Astrocyte of the cerebellum (primary cell): Measurements from ENCODE around the gene HK1.

Experiments
- DNase-seq: peaks from one replicate; pipeline ENCODE4 v3.0.0-alpha.2; 2011; ENCODE audit warnings: low read depth
- H3K4me3 ChIP-seq: 2 replicates; pipeline ENCODE4 v1.5.1; 2011; ENCODE audit warnings: mild to moderate bottlenecking, low read depth, low read length, moderate library complexity
- in situ Hi-C: cut with HindIII; loops from 2 replicates; pipeline ENCODE4 v1.10.0; 2017; ENCODE audit warnings: low sequenced_read_pairs
- TF ChIP-seq, protein P1 (sequence below): IDR thresholded peaks from 2 replicates; pipeline ENCODE4 v1.5.1; 2012; ENCODE audit warnings: low read length, low read depth, moderate library complexity, mild to moderate bottlenecking; ENCODE audit errors: missing control alignments

Gene HK1

DNA sequence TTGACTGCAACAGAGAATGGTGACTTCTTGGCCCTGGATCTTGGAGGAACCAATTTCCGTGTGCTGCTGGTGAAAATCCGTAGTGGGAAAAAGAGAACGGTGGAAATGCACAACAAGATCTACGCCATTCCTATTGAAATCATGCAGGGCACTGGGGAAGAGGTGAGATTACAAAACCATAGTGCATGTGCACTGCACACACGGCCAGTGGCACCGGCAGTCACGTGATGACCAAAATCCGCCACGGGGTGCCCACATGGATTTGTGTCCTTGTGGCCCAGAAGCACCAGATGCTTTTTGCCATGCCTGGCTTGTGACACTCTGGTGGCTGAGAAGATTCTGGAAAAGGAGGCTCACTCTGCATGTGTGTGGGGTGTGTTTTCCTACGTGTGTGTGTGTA is 106.0 kb downstream of the HK1 start:
- TF ChIP-seq, protein P1, sequence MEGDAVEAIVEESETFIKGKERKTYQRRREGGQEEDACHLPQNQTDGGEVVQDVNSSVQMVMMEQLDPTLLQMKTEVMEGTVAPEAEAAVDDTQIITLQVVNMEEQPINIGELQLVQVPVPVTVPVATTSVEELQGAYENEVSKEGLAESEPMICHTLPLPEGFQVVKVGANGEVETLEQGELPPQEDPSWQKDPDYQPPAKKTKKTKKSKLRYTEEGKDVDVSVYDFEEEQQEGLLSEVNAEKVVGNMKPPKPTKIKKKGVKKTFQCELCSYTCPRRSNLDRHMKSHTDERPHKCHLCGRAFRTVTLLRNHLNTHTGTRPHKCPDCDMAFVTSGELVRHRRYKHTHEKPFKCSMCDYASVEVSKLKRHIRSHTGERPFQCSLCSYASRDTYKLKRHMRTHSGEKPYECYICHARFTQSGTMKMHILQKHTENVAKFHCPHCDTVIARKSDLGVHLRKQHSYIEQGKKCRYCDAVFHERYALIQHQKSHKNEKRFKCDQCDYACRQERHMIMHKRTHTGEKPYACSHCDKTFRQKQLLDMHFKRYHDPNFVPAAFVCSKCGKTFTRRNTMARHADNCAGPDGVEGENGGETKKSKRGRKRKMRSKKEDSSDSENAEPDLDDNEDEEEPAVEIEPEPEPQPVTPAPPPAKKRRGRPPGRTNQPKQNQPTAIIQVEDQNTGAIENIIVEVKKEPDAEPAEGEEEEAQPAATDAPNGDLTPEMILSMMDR = no peak
- DNase-seq = no peak
- H3K4me3 ChIP-seq = no peak overlapping the region
- in situ Hi-C loops = no loop called here

- no peak for DNase-seq
- TF ChIP-seq, protein P1 = no peak
- no peak overlapping the region for H3K4me3 ChIP-seq
- in situ Hi-C loops = no loop called here
Measured at GRCh38 chr10:69385454-69386350, 107.4 kb downstream of the HK1 start.

DNA sequence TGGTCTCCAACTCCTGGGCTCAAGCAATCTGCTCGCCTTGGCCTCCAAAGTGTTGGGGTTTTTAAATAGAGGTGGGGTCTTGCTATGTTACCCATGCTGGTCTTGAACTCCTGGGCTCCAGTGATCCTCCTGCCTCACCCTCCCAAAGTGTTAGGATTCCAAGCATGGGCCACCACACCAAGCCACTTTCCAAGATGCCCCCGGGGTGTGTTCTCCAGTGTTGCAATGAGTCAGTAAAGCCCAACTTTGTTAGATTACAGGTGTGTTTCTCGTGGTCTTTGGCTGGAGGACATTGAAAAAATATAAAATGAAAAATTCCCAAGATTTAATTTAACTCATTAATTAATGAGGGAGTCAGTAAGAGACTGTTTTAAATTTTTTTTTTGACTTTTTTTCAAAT is 109.2 kb downstream of the HK1 start:
- DNase-seq = no peak
- no peak overlapping the region for H3K4me3 ChIP-seq
- TF ChIP-seq, protein P1 = no peak
- in situ Hi-C loops = no loop called here

DNA sequence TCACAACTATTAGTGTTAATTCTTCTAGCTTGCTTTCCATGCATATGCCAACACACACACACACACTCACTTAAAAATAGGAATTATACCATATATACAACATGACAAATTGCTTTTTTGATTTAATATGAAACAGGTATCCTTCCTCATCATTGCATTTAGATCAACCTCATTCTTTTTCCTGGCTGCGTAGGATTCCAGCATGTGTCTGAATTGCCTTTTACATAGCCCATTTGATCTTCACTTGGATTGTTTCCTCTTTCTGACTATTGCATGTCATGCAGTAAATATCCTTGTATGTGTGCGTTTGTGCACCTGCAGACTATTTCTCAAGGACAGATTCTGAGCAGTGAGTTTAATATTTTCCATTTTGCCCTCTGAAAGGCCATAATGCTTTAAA is 110.2 kb downstream of the HK1 start:
- H3K4me3 ChIP-seq = no peak overlapping the region
- TF ChIP-seq, protein P1 = no peak
- DNase-seq = no peak
- in situ Hi-C loops = no loop called here

GRCh38 chr10:69389827-69390490 is 111.7 kb downstream of the HK1 start:
- TF ChIP-seq, protein P1 = no peak
- in situ Hi-C loops = no loop called here
- DNase-seq = no peak
- no peak overlapping the region for H3K4me3 ChIP-seq

DNA sequence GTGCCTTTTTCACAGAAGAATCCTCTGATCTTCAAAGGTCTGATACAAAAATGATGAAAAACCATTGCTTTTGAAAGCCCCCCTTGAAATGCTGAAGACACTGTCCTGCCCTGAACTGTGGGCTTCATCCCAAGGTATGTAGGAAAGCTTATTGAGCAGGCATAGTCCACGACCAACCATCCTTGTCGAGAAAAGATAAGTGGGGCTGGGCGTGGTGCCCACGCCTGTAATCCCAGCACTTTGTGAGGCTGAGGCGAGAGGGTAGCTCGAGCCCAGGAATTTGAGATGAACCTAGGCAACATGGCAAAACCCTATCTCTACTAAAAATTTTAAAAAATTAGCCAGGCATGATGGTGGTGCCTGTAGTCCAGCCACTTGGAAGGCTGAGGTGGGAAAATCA is 112.9 kb downstream of the HK1 start:
- TF ChIP-seq, protein P1 = no peak
- H3K4me3 ChIP-seq = no peak overlapping the region
- in situ Hi-C loops = no loop called here
- DNase-seq = no peak
